CD4-positive, alpha-beta T cell treated with Interleukin-6 for 4 hours (primary cell): Measurements from ENCODE around the gene SIX5.
"Not testable (repeated sequence)": the region's sequence is repeated elsewhere in the genome, so short reads cannot be mapped to it uniquely, and the experiment has no call there.

ENCODE experiments used
- DNase-seq: peaks from one replicate; pipeline ENCODE4 v3.0.0-alpha.2; 2020; ENCODE audit warnings: mixed read lengths

Gene SIX5

DNA sequence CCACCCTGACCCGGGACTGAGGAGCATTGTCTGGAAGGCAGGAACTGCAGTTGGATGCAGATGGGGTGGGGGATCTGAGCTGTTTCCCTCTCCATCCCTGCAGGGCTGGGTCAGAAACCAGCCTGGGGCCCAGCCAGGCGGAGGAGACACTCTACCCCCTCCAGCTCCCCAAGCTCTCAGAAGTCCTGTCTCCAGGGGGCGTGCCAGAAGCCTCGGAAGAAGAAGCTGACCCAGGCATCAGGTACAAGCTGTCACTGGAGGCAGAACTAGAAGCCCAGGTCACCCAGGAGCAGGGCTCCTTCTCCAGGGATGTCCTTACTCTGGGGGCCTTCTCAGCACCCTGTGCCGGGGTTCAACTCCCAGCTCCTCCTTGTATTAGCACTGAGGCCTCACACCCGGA, 15.5 kb downstream of the SIX5 start:
- no peak for DNase-seq

DNA sequence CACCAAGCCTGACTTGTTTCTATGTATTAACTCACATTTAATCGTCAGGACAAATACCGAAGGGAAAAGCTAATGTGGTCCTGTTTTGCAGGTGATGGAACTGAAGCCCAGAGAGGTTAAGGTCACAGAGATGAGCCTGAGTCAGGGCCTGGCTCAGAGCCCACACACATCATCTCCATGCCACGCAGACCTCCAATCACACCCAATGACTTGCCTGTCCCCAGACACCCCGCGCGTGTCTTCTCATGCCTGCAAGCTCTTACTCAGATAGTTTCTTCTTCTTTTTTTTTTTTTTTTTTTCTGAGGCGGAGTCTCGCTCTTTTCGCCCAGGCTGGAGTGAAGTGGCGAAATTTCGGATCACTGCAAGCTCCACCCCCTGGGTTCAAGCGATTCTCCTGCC, 16.4 kb downstream of the SIX5 start:
- no peak for DNase-seq

DNA sequence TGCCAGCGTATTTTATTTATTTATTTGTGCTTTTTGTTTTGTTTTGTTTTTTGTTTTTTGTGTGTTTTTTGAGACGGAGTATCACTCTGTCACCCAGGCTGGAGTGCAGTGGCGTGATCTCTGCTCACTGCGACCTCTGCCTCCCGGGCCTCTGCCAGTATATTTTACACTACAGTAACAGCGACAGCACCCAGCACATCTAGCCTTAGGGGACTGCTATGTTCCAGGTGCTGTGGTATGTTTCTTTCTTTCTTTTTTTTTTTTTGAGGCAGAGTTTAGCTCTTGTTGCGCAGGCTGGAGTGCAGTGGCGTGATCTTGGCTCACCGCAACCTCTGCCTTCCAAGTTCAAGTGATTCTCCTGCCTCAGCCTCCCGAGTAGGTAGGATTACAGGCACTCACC, 17.6 kb downstream of the SIX5 start:
- DNase-seq, result not testable (repeated sequence)

DNA sequence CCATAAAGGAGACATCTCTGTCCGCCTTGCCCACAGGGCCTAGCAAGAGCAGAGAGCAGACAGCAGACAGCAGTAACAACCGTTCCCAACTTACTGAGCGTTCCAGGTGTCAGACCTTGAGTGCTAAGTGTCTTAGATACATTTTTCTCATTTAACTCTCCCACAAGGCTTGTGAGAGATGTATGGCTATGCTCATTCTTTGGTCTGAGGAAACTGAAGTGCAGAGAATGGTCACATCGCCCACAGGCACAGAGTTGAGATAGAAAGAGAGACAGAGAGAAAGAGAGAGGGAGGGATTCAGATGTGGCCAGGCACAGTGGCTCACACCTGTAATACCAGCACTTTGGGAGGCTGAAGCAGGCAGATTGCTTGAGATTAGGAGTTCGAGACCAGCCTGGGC, 21.5 kb downstream of the SIX5 start:
- DNase-seq, result no peak

DNA sequence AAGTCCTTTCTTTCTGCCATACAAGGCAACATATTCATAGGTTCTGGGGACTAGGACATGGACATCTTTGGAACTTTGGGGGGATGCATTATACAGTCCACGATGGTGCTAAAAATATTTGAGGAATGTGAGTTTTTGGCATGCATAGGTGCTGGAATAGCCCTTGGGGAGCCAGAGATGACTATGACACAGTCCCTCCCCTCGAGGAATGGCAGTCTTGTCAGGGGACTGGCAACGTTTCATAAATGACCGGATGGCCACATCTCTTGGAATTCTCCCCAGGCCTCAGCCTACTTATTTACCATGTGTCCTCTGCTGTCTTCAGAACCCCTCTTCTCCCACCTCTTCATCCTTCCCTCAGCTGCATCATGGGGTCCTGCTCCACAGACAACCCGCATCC, 22.2 kb downstream of the SIX5 start:
- no peak for DNase-seq

DNA sequence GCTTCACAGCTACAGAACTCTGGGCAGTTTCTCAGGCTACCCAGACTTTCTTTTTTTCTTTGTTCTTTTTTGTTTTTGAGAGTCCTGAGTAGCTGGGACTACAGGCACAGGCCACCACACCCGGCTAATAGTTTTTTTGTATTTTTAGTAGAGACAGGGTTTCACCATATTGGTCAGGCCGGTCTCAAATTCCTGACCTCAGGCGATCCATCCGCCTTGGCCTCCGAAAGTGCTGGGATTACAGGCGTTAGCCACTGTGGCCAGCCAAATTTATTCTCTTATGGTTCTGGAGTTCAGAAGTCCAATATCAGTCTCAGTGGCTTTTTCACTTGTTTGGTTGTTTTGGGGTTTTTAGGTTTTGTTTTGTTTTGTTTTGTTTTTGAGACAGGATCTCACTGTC, 23.4 kb downstream of the SIX5 start:
- DNase-seq, result no peak

DNA sequence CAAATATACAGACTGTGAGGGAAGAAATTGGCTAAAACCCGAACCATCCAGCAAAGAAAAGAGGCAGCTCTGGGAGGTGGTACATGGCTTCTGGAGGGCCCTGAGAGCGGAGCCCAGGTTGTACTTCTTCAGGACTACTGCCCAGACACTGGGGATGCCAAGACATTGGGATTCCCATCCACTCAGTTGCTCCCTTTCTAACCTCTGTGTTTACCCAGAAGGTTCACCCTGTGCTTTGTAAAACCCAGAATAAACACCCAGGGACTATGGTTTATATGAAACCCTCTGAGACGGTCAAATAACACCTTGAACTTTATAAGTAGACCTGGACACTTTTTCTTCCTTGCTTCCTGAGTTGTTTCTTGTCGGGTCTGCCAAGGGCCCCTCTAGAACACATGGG, 26.1 kb downstream of the SIX5 start:
- no peak for DNase-seq

DNA sequence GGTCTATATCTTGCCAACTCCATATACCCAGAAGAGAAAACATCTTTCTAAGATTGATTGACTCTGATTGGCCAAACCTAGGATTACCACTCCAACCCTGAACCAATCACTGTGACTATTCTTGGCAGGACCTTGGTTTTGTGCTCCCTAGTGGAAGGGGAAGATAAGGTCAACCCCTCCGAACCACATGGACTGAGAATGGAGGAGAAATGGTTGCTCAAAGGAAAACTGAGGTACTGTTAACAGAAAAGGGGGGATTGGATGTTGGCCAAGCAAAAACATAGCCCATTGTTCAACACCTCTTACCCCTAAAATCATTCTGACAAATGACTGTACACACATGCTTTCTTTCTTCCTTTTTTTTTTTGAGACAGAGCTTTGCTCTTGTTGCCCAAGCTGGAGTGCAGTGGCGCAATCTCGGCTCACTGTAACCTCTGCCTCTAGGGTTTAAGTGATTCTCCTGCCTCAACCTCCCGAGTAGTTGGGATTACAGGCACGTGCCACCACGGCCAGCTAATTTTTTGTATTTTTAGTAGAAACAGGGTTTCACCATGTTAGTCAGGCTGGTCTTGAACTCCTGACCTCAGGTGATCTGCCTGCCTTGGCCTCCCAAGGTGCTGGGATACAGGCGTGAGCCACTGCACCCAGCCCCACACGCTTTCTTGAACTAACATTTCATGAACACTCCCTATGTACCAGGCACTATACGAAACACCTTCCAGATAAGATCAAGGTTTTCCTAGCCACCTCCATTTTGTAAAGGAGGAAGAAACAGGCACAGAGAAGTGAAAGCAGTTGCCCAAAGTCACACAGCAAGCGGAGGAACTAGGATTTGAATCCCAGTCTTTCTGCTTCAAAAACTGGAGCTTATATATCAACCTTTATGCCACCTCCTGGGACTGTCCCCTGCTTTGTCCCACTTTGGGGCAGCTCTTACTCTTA, 29.3 kb downstream of the SIX5 start:
- DNase-seq, result no peak

DNA sequence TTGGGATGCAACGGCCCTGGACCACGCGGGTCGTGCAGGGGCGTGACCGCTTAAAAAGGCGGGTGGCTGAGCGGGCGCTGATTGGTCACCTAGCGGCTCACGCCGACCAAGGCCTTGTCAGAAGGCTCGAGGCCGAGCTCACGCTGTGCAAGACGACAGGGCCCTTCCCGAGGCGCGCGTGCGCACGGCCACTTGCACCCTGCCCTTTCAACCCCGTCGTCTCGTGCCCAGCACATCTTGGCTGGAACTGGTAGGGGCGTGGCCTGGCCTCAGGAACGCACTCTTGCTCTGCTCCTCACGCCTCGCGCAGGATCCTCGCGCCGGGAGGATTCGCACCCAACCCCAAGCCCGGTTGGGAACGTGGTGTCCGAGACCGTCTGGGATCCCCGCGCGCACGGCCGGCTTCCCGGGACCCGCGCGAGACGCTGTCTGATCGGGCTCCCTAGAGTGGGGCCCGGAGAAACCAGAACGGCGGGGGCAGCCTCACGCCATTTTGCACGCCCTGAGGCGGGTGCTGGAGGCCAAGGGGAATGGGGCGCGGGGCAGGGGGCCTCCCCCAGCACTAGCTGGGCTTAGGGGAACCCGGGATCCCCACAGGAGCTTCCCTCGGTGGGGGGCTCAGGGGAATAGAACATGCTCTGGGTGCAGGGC, 35.8 kb downstream of the SIX5 start, which contains the start of gene MEIOSIN:
Gene MEIOSIN (plus strand): TSS at position 280 of the 651 bp plus-strand sequence. CDS start 1,938 bp downstream, outside the sequence.
- no peak for DNase-seq

DNA sequence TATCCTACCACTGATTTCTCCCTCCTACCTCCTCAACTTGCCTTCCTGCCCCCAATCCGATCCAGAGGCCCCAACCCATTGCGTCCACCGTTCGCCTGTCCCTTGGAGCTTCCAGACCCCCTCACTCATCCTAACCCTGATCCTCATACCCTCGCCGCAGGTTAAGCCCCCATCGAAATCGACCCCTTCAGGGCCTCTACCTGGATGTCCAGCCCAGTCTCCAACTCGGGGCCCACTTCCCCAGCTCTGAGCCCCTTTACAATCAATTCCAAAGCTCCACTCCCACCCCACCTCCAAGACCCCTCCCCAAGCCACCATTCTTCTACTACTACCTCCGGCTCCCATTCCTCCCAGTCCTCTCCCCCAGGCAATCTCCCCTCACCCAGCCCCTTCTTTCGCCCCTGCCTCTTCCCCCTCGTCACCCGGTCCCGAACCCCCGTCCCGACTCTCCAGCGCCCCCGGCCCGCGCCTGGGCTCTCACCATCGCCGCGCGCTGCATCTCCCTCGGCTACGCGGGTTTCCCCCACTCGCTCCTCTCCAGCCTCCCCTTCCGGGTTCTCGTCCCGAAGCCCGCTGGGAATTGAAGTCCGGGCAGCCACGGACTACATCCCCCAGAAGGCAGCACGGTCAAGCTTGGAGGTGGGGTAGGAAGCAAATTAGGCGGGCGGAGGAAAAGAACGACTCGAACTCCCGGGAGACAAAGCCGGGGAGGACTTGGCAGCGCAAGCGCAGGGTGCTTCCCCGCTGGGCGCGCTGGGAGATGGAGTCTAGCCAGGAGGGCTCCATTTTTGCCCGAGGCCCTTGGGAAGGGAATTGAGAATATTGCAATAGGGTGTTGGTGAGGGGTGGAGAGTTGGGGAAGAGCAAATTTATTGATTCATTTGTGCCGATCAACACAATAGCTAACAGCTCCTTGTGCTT, 38.4 kb downstream of the SIX5 start, which contains the start of gene FBXO46:
Gene FBXO46 (minus strand): TSS at position 529 of the 921 bp plus-strand sequence. CDS start 17,401 bp downstream, outside the sequence.
- peak; percentile 94 for DNase-seq

DNA sequence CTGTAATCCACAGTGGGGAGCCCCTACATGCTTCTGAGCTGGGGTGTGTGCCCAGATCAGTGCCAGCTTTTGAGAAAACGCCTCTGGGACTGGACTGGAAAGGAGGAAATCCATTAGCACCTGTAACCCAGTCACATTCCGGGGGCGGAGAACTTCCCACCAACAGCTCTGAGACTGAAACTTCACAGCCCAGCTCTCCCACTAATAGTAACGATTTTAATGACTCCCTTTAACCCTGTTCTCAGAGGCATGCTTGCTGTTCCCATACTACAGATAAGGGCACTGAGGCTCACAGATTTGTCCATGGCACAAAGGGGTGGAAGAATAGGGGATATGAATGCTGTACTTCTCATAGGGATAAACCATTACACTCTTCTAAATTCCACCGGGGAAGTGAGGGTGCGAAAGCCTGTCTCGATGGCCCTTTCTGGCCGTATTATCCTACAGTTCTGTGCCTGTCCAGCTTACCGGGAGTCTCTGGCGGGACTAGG, 39.2 kb downstream of the SIX5 start:
- no peak for DNase-seq

DNA sequence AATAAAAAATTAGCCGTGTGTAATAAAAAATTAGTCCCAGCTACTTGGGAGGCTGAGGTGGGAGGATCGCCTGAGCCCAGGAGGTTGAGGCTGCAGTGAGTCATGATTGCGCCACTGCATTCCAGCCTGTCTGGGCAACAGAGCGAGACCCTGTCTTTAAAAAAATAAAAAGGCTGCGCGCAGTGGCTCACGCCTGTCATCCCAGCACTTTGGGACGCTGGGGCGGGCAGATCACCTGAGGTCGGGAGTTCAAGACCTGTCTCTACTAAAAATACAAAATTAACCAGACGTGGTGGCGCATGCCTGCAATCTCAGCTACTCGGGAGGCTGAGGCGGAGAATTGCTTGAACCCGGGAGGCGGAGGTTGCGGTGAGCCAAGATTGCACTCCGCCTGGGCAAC, 40.4 kb downstream of the SIX5 start:
- not testable (repeated sequence) for DNase-seq

DNA sequence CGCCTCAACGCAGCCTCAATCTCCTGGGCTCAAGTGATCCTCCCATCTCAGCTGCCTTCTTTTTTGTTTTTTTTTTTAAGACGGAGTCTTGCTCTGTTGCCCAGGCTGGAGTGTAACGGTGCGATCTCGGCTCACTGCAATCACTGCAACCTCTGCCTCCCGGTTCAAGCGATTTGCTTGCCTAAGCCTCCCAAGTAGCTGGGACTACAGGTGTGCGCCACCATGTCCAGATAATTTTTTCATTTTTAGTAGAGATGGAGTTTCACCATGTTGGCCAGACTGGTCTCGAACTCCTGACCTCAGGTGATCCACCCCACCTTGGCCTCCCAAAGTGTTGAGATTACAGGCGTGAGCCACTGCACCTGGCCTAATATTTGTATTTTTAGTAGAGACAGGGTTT, 49.0 kb downstream of the SIX5 start:
- not testable (repeated sequence) for DNase-seq

DNA sequence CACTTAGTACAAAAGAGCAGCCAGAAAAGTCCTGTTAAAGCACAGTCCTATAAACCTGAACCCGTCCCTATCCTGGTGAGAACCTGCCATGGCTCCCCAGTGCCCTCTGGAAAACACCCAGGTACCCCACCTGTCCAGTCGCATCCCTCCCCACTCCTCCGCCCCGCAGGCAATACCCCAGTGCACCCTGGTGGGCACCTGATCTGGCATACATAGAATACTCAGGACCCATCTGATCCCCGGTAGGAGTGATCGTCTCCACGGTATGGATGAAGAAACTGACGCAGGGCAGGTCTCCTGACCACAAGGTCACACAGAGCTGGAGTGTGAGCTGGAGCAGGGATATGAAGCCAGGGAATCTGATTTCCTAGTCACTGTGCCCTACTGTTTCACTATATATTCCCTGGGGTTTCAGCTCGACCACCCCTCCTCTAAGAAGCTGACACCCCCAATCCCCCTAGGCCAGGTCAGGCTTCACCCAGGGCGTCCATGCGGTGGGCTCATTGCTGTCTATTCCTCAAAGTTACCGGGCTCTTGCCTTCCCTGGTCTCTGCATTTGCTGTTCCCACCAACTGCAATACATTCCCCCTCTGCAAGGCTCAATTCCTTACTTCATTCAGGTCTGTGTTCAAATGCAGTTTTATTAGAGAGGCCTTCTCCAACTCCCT, 50.9 kb downstream of the SIX5 start:
- no peak for DNase-seq

DNA sequence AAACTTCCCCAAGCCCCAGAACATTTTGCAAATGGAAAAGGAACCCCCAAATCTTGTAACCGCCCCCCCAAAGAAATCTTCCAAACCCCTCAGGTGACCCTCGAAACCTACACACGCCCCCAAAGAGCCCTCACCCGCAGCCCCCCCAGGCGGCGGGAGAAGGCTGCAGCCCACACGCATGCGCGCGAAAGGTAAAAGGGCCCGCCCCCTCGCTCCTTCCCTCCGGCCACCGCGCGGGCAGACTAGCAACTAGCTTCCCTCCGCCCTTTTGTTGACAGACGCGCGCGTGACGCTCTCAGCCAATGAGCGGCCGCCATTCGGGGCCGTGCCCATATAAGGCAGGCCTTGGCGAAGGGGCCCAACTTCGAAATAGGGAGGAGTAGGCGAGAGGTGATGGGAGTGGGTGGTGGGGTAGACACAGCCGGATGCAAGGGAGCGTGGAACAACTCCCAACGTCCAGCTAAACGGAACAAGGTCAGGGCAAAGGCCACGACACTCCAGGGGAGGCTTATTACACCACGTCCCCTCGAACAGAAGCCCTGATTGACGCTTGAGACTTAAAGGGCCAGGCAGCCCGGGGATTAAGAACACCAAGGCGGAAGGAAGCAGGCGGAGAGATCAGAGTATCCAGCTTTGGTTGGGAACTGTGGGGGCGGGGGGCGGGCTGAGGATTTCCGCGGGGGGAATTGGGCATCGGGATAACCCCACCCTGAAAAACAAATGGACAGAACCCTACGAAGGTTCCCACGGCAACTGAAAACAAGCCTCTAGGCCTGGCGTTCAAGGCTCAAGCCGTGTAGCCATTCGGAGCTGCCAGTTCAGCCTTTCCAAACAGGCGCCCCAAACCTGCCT, 51.7 kb downstream of the SIX5 start:
- peak; percentile 97 for DNase-seq

DNA sequence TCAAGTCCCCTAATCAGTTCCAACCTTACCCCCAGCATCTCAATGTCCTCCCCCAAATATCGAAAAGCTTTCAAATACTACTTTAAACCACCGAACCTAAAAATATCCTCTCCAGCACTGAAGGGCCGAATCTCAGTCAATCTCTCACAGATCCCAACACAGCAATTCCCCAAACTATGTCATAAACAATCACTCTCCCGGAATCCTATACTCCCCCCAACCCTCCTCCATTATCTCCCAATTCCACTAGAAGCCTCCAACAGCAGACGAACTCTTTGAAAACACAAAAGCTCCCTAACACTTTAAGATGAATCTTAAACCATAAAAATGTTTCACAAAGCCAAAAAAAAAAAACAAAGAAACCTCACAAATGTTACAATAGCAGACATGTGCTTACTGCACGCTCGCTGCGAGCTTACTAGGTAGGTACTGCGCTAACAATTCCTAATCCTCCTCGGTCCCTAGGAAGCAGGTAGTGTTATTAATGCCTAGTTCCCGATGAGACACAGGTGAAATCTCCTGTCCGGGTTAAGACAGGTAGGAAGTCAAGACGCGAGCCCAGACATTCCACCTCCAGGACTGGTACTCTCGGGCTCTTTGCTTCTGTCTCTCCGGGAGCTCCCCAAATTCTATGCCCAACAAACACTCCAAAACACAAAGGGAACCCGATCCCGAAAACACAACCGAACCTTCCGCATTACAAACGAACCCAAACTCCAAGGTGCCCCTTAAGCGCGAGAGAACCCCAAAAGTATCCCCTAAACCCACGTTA, 52.5 kb downstream of the SIX5 start:
- DNase-seq, result peak; percentile 32

DNA sequence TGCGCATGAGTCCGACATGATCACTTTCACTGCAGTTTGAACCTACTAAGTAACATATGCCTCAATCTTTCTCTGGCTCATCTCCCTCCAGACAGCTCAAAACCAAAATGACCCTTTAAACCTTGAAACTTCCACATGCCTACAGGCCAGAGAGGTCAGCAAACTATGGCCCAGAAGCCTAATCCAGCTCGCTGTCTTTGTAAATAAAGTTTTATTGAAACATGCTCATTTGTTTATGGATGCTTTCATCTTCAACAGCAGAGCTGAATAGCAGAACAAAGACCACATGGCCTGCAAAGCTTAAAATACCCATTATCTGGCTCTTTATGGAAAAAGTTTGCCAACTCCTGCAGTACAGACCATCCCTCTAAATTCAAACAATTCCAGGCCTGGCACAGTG, 53.9 kb downstream of the SIX5 start:
- DNase-seq, result no peak
